ENCODE data around the gene KDM4B. TPM values are rescaled to one million over a fixed set of nuclear protein-coding genes. Genes with fewer than 3 reads are reported as not detected.
A peak's percentile ranks its signal among the peaks of the same experiment; 100 is the strongest.

KDM4B gene
- total and polyA plus RNA-seq, 9 donors: 5.2 to 62.9 (median 46.4) TPM

- Histone ChIP-seq H3K27me3 (no peaks in the 10 kb centered on the region), H3K4me3 (peak overlapping the region; percentile 12), H3K36me3 (no peaks in the 10 kb centered on the region), H3K27ac (no peak overlapping the region), H3K4me1 (ENCODE audit: insufficient read depth) (peaks cover 14% of the 10 kb centered on the region), H3K9me3 (no peaks in the 10 kb centered on the region)
- intact Hi-C loops (cut with DNase I): loop anchor here in 3 of 4 donors (1.0 to 10.0 kb wide), 6 partner anchors 87 to 644 kb away; partner anchors contain the start of gene RPL36 (in 1 of the 3)
- TF ChIP-seq POLR2A (IDR thresholded peaks at IDR 0.05): no peak
- TF ChIP-seq, protein P1, sequence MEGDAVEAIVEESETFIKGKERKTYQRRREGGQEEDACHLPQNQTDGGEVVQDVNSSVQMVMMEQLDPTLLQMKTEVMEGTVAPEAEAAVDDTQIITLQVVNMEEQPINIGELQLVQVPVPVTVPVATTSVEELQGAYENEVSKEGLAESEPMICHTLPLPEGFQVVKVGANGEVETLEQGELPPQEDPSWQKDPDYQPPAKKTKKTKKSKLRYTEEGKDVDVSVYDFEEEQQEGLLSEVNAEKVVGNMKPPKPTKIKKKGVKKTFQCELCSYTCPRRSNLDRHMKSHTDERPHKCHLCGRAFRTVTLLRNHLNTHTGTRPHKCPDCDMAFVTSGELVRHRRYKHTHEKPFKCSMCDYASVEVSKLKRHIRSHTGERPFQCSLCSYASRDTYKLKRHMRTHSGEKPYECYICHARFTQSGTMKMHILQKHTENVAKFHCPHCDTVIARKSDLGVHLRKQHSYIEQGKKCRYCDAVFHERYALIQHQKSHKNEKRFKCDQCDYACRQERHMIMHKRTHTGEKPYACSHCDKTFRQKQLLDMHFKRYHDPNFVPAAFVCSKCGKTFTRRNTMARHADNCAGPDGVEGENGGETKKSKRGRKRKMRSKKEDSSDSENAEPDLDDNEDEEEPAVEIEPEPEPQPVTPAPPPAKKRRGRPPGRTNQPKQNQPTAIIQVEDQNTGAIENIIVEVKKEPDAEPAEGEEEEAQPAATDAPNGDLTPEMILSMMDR (IDR thresholded peaks at IDR 0.05): peak; percentile 97 to 98 (median 97)
- peak; percentile 78 to 91 (median 85) for DNase-seq
- WGBS, 3 donors: 12 to 15% (median 15%) methylated on average over 34 to 44 of the region's 44 CpGs
These were observed 79.3 kb downstream of the KDM4B start for GRCh38 chr19:5048091-5048726.

- Histone ChIP-seq H3K36me3 (no peaks in the 10 kb centered on the region), H3K27ac (no peak overlapping the region), H3K4me3 (peak overlapping the region; percentile 12), H3K9me3 (no peaks in the 10 kb centered on the region), H3K27me3 (no peaks in the 10 kb centered on the region), H3K4me1 (ENCODE audit: insufficient read depth) (peaks cover 14% of the 10 kb centered on the region)
- TF ChIP-seq POLR2A (IDR thresholded peaks at IDR 0.05) (no peak), EP300 (IDR thresholded peaks at IDR 0.05) (no peak)
- TF ChIP-seq, protein P1 (IDR thresholded peaks at IDR 0.05): no peak
- intact Hi-C loops (cut with DNase I): loop anchor here in 3 of 4 donors (1.0 to 10.0 kb wide), 6 partner anchors 86 to 643 kb away; partner anchors contain the start of gene RPL36 (in 1 of the 3)
- 35 to 58% (median 35%) methylated on average over 35 to 36 of the region's 36 CpGs for WGBS, 3 donors
- DNase-seq: peak; percentile 66 to 74 (median 69)
These were observed 80.0 kb downstream of the KDM4B start for GRCh38 chr19:5048727-5049553.

DNA sequence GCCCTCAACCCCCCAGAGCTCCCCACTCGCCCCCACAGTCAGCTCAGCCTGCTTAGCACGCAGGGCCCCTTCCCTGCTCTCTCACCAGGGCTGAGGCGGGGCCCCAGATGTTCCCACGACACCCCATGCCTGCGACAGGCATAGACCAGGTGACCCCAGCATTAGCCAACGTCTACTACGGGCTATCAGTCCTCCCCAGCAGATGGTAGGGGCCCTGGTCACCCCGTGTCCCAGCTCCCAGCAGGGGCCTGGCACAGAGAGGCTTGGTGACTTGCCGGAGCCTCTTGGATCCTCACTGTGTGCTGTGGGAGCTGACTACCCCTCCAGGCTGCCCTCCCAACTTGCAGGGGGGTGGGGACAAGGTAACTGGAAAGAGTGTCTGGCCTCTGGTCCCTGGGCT lies 80.6 kb downstream of the KDM4B start:
- Histone ChIP-seq H3K27me3 (no peaks in the 10 kb centered on the region), H3K27ac (no peak overlapping the region), H3K9me3 (no peaks in the 10 kb centered on the region), H3K36me3 (no peaks in the 10 kb centered on the region), H3K4me3 (no peak overlapping the region), H3K4me1 (ENCODE audit: insufficient read depth) (peaks cover 14% of the 10 kb centered on the region)
- TF ChIP-seq POLR2A (IDR thresholded peaks at IDR 0.05) (no peak), EP300 (IDR thresholded peaks at IDR 0.05) (no peak)
- TF ChIP-seq, protein P1 (IDR thresholded peaks at IDR 0.05): no peak
- no peak for DNase-seq
- 74 to 93% (median 83%) methylated on average over 8 to 9 of the region's 9 CpGs for WGBS, 3 donors
- intact Hi-C loops (cut with DNase I): loop anchor here in 3 of 4 donors (5.0 to 10.0 kb wide), 5 partner anchors 85 to 643 kb away; partner anchors contain the start of gene RPL36 (in 1 of the 3)

DNA sequence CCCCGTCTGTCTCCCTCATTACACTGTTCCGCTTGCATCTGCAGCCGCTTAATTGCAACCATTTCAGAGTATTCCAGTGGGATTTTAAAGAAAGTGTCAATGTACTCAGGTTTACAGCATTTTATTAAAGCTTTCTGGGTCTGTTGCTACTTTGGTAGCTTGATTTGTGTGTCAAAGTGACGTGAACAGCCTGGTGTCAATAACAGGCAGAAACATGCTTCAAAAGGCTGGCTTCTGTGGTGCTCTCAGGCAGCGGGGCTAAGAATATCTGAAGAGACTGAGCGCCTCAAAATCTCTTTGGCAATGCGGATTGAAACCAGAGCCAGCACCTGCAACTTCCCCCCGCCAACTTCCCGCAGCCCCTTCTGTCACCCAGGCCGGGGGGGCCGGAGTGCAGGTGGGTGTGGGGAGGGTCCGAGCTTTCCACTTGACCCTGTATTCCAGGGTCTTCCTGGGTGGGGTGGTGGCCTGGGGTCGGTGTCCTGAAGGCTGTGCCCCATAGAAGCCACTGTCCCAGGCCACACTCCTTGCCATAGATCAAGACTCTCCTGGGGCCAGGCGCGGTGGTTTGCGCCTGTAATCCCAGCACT lies 81.2 kb downstream of the KDM4B start:
- DNase-seq: no peak
- TF ChIP-seq POLR2A (IDR thresholded peaks at IDR 0.05): no peak
- TF ChIP-seq, protein P1 (IDR thresholded peaks at IDR 0.05): no peak
- no peak for TF ChIP-seq EP300 (IDR thresholded peaks at IDR 0.05)
- 86 to 90% (median 88%) methylated on average over 16 of the region's 16 CpGs for WGBS, 3 donors
- Histone ChIP-seq H3K36me3 (no peaks in the 10 kb centered on the region), H3K4me3 (no peak overlapping the region), H3K9me3 (no peaks in the 10 kb centered on the region), H3K27ac (no peak overlapping the region), H3K4me1 (ENCODE audit: insufficient read depth) (peaks cover 14% of the 10 kb centered on the region), H3K27me3 (no peaks in the 10 kb centered on the region)
- intact Hi-C loops (cut with DNase I): loop anchor here in 1 of 4 donors (10.0 kb wide), 1 partner anchor 95 kb away; no protein-coding TSS in a partner anchor
